GM12801 (cell line): ENCODE data around the gene SAMD13.

ENCODE experiments used
- TF ChIP-seq, protein P1 (sequence below): IDR thresholded peaks from one replicate; pipeline ENCODE4 v1.5.1; 2011; ENCODE audit warnings: control low read depth; ENCODE audit not compliant: insufficient read length; ENCODE audit errors: extremely low read depth

The SAMD13 gene

DNA sequence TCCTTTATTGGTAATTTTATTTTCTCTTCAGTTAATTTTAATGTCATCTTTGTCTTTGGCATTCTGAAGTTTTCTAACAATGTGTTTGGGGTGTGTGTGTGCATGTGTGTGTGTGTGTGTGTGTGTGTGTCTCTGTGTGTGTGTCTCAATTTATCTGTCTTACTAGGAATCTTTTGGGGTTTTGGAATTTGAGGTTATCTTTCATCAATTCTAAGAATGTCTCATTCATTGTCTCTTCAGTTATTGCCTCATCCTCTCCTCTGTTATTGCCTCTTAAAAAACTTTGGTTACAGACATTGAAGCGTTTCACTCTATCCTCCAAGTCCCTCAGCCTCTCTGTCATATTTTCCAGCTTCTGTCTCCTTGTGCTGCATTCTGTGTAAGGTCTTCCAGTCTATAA lies 18.1 kb upstream of the SAMD13 start:
- TF ChIP-seq, protein P1, sequence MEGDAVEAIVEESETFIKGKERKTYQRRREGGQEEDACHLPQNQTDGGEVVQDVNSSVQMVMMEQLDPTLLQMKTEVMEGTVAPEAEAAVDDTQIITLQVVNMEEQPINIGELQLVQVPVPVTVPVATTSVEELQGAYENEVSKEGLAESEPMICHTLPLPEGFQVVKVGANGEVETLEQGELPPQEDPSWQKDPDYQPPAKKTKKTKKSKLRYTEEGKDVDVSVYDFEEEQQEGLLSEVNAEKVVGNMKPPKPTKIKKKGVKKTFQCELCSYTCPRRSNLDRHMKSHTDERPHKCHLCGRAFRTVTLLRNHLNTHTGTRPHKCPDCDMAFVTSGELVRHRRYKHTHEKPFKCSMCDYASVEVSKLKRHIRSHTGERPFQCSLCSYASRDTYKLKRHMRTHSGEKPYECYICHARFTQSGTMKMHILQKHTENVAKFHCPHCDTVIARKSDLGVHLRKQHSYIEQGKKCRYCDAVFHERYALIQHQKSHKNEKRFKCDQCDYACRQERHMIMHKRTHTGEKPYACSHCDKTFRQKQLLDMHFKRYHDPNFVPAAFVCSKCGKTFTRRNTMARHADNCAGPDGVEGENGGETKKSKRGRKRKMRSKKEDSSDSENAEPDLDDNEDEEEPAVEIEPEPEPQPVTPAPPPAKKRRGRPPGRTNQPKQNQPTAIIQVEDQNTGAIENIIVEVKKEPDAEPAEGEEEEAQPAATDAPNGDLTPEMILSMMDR, result no peak

DNA sequence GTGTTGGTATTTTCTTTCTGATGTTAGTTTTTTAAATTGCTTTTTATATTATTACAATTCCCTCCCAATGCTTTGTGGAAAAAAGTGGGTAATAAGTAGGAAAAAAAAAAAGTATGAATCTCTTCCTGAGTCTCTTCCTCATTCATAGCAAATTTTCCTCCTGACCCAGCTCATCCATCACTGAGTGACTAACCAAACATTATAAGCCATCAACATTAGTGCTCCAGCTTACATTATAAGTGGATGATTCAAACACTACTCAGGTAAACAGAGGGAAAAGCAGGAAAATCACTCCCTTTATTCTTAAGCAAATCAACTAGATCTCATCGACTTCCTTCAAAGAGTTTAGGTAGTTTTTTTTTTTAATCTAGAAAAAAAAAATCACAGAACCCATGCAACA lies 15.4 kb upstream of the SAMD13 start:
- TF ChIP-seq, protein P1, result no peak

DNA sequence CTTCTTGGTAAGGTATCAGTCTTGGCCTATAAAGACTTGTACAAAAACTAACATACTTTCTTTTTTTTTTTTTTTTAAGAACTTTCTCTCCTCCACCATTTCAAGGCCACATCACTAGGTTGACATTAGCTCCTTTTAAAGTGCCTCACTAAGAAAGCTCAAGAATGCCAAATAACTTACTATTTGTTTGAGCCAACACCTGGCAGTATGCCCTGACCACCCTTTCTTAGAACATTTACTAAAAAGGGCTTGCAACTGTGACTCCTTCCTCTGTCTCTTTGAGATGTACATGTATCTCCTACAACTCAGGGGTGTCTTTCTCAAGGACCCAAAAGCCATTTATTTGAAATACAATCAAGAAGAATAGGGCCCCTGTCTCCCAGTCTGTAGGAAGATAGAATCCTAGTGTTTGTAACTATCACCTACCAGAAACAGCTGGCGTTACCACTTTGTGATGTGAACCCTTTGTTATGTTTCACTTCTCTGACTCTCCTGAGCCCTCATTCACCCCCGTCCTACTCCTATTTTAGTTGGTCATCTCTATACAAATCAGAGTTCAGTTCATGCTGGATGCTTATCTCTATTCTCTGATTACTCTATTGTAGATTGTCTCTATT lies 12.2 kb upstream of the SAMD13 start:
- TF ChIP-seq, protein P1, result no peak

DNA sequence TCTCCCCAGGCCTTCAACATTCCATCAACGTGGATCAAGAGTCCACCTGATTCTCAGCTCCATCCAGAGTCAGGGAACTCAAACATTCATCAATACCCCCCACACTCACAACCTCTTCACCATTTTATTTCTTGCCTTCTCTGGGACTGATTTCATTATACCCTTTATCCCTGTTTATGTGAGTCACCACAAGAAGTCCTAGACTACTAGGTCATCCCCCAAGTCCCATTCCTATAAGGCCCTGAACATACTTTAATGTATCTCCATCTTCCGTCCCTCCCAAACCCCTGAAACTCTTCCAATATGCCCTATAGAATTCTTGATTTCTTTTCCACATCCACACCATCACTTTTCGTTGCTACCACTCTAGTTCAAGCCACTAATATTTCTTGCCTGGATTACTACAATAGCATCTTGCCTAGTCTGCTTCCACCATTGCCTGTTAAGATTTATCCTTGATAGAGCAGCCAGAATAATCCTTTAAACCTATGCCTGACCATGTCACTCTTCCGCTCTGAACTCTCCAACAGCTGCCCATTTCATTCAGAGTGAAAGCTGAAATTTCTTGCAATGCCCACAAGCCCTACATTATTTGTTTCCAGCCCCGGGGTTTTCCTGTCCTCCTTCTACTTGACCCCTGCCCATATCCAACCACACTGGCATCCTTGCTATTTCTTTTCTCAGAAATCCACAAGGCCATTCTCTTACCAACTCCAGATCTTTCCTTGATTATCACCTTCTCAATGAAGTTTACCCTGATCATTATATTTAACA lies 9.4 kb upstream of the SAMD13 start:
- TF ChIP-seq, protein P1, result no peak

DNA sequence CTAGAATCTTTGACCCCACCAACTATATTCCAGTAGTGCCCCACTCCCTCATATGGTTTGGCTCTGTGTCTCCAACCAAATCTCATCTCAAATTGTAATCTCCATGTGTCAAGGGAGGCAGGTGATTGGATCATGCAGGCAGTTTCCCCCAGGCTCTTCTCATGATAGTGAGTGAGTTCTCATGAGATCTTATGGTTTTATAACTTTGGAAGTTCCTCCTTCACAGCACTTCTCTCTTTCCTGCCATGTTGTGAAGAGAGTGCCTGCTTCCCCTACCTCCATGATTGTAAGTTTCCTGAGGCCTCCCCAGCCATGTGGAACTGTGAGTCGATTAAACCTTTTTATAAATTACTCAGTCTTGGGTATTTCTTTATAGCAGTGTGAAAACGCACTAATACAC lies 7.7 kb upstream of the SAMD13 start:
- TF ChIP-seq, protein P1, result no peak

DNA sequence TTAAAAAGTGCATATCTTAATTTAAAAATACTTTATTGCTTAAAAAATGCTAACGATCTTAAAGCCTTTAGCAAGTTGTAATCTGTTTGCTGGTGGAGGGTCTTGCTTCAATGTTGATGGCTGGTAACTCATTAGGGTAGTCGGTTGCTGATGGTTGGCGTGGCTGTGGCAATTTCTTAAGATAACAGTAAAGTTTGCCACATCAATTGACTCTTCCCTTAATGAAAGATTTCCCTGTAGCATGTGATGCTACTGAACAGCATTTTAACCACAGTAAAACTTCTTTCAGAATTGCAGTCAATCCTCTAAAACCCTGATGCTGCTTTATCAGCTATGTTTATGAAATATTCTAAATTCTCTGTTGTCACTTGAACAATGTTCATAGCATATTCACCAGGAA lies 6.8 kb upstream of the SAMD13 start:
- TF ChIP-seq, protein P1, result no peak

DNA sequence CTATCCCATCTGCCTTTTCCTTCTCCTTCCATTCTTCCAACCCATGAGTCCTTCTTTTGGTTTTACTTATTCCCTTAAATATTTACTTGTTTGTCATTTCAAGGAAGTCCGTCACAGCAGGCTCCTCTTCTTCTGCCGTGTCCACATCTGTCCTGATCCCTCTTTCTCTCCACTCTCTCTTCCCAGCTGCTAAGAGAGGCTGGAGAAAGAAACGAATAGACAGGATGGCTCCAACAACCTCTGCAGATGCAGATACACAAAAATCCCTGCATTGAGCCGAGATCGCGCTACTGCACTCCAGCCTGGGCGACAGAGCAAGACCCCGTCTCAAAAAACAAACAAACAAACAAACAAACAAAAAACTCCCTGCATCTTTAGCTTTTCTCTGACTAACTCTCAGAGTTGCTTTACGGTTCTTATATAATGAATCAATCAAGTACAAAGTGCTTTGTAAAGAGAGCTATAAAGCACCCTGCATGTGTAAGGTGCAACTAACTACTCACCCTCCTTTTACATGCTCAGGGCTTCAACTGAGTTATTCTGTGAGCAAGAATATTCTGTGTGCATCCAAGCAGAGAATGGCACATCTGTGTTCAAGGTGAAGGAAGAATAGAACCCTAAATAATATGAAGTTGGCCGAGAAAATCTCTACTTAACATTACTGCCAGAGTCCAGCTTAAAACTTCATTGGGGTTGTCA lies 3.8 kb upstream of the SAMD13 start:
- TF ChIP-seq, protein P1, result no peak
